ENCODE data around the gene CPOX.
A peak's percentile ranks its signal among the peaks of the same experiment; 100 is the strongest.
"Not testable (repeated sequence)": the region's sequence is repeated elsewhere in the genome, so short reads cannot be mapped to it uniquely, and the experiment has no call there.

The CPOX gene

GRCh38 chr3:98560911-98561310, 32.5 kb downstream of the CPOX start:
- no peak for DNase-seq

- DNase-seq, result not testable (repeated sequence)
These were observed 33.6 kb downstream of the CPOX start for GRCh38 chr3:98559769-98560168.

- DNase-seq, result no peak
These were observed 35.1 kb downstream of the CPOX start for GRCh38 chr3:98558100-98558827.

GRCh38 chr3:98557324-98558010, 35.9 kb downstream of the CPOX start:
- DNase-seq, result peak; percentile 42 to 59

GRCh38 chr3:98556164-98557130, 37.0 kb downstream of the CPOX start:
- peak; percentile 65 to 78 for DNase-seq

- DNase-seq, result no peak
These were observed 38.4 kb downstream of the CPOX start for GRCh38 chr3:98555025-98555379.

- DNase-seq, result no peak
These were observed 38.8 kb downstream of the CPOX start for GRCh38 chr3:98554580-98554979.

GRCh38 chr3:98553753-98554152, 39.7 kb downstream of the CPOX start:
- no peak for DNase-seq

GRCh38 chr3:98553021-98553563, 40.3 kb downstream of the CPOX start:
- DNase-seq, result no peak

GRCh38 chr3:98552232-98553020, 41.0 kb downstream of the CPOX start:
- no peak for DNase-seq

GRCh38 chr3:98551754-98552153, 41.7 kb downstream of the CPOX start:
- no peak for DNase-seq

- no peak for DNase-seq
These were observed 42.2 kb downstream of the CPOX start for GRCh38 chr3:98551236-98551635.

- DNase-seq, result no peak
These were observed 42.6 kb downstream of the CPOX start for GRCh38 chr3:98550833-98551232.

GRCh38 chr3:98548544-98548943, 44.9 kb downstream of the CPOX start:
- no peak for DNase-seq

- no peak for DNase-seq
These were observed 47.5 kb downstream of the CPOX start for GRCh38 chr3:98545940-98546339.

GRCh38 chr3:98542623-98543022, 50.8 kb downstream of the CPOX start:
- no peak for DNase-seq

- no peak for DNase-seq
These were observed 51.7 kb downstream of the CPOX start for GRCh38 chr3:98541695-98542094.

- DNase-seq, result no peak
These were observed 53.1 kb downstream of the CPOX start for GRCh38 chr3:98540346-98540745.

GRCh38 chr3:98536456-98537017, 56.9 kb downstream of the CPOX start:
- DNase-seq, result no peak

- no peak for DNase-seq
These were observed 58.7 kb downstream of the CPOX start for GRCh38 chr3:98534734-98535133.

GRCh38 chr3:98534168-98534567, 59.2 kb downstream of the CPOX start:
- no peak for DNase-seq
